Osteocyte (in vitro differentiated cells): ENCODE data around the gene SELPLG. TPM values are rescaled to one million over a fixed set of nuclear protein-coding genes. Genes with fewer than 3 reads are reported as not detected.

Experiments used
- DNase-seq: peaks from one replicate; pipeline ENCODE4 v3.0.0; 2021; ENCODE audit warnings: mixed read lengths; ENCODE audit not compliant: unreplicated experiment; ENCODE audit errors: extremely low spot score
- H3K27ac Mint-ChIP-seq: one replicate; pipeline ENCODE4 v1.8.0; 2021; ENCODE audit warnings: mild to moderate bottlenecking, mixed read lengths; ENCODE audit not compliant: unreplicated experiment
- H3K27me3 Mint-ChIP-seq: one replicate; pipeline ENCODE4 v1.8.0; 2021; ENCODE audit warnings: mixed read lengths; ENCODE audit not compliant: unreplicated experiment
- H3K36me3 Mint-ChIP-seq: one replicate; pipeline ENCODE4 v1.8.0; 2021; ENCODE audit warnings: mixed read lengths; ENCODE audit not compliant: unreplicated experiment
- H3K4me1 Mint-ChIP-seq: one replicate; pipeline ENCODE4 v1.8.0; 2021; ENCODE audit warnings: mixed read lengths; ENCODE audit not compliant: unreplicated experiment
- H3K4me3 Mint-ChIP-seq: one replicate; pipeline ENCODE4 v1.8.0; 2021; ENCODE audit warnings: mild to moderate bottlenecking, moderate library complexity, mixed read lengths; ENCODE audit not compliant: unreplicated experiment
- H3K9me3 Mint-ChIP-seq: one replicate; pipeline ENCODE4 v1.8.0; 2021; ENCODE audit warnings: mixed read lengths; ENCODE audit not compliant: unreplicated experiment
- total RNA-seq: library from RNA; stranded (reverse); gene quantifications from 2 replicates; pipeline ENCODE4 v1.2.1, GENCODE V29; 2021
- TF ChIP-seq, protein P1 (sequence below): fragments of 200-600 bp; sonication (generic); IDR thresholded peaks from 2 replicates; pipeline ENCODE4 v1.5.0; 2021; ENCODE audit warnings: antibody characterized with exemption, mild to moderate bottlenecking, moderate library complexity

Gene SELPLG
- total RNA-seq, 1 donor from 2014 or later, result 0.59 TPM

DNA sequence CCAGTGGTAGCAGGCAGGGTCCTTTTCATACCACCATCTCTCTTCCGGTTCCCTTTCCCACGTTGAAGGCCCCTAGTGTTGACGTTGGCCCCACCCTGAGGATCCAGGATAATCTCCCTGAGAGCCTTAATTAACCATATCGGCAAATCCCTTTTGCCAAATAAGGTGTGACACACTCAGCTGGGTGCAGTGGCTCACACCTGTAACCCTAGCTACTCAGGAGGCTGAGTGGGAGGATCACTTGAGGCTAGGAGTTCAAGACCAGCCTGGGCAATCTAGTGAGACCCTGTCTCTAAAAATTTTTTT lies 33.0 kb downstream of the SELPLG start:
- Mint-ChIP-seq H3K36me3 (no peaks in the 10 kb centered on the region), H3K9me3 (no peaks in the 10 kb centered on the region), H3K27ac (no peak overlapping the region), H3K27me3 (no peaks in the 10 kb centered on the region), H3K4me1 (peaks cover 21% of the 10 kb centered on the region), H3K4me3 (no peak overlapping the region)
- TF ChIP-seq, protein P1, sequence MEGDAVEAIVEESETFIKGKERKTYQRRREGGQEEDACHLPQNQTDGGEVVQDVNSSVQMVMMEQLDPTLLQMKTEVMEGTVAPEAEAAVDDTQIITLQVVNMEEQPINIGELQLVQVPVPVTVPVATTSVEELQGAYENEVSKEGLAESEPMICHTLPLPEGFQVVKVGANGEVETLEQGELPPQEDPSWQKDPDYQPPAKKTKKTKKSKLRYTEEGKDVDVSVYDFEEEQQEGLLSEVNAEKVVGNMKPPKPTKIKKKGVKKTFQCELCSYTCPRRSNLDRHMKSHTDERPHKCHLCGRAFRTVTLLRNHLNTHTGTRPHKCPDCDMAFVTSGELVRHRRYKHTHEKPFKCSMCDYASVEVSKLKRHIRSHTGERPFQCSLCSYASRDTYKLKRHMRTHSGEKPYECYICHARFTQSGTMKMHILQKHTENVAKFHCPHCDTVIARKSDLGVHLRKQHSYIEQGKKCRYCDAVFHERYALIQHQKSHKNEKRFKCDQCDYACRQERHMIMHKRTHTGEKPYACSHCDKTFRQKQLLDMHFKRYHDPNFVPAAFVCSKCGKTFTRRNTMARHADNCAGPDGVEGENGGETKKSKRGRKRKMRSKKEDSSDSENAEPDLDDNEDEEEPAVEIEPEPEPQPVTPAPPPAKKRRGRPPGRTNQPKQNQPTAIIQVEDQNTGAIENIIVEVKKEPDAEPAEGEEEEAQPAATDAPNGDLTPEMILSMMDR, result no peak
- no peak for DNase-seq

DNA sequence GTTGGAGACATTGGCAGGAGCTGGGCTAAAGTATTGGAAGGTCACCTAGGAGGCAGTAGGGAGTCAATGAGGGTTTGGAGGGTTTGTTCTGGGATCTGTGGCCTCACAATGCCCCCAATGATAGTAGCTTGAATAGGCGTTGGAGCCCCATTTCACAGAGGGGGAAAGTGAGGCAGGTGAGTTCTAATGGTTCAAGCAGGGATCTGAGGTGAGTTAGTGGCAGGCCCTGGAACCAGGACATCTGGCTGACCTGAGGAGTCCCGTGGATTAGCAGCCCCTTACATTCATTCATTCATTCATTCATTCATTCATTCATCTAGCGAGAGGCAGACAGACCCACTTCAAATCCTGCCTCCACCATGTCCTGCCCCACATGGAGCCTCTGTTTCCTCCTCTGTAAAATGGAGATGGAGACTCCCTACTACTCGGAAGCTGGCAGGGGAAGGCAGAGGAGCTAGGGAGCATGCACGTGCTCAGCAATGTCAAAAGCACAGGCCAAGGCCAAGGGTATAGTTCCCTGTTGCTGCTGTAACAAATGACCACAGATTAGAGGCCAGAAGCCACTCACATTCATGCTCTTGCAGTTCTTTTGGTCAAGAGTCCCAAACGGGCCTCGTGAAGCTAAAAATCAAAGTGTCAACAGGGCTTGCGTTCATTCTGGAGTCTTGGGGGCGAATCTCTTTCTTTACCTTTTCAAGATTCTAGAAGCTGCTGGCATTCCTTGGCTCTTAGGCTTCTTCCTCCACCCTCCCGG lies 33.6 kb downstream of the SELPLG start:
- DNase-seq, result no peak
- Mint-ChIP-seq H3K36me3 (no peaks in the 10 kb centered on the region), H3K9me3 (no peaks in the 10 kb centered on the region), H3K27me3 (no peaks in the 10 kb centered on the region), H3K27ac (no peak overlapping the region), H3K4me3 (no peak overlapping the region), H3K4me1 (peaks cover 17% of the 10 kb centered on the region)
- TF ChIP-seq, protein P1, result no peak

DNA sequence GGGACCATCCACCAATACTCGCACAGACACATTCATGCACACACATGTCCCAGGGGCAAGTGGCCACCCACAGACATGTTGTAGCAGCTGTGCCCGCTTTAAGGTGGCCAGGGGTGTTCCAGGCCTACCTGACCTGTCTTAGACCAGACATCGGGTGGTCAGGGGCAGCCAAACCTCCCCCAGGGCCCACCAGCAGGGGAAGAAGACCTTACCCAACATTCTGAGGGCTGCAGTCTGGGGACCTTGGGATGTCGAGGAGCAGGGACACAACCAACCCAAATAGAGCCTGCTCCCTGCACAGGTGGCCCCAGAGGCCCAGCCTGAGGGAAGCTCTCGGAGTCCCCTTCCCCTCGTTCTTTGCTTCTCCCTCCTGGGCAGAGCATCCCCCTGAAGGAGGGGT lies 34.2 kb downstream of the SELPLG start:
- Mint-ChIP-seq H3K4me1 (peaks cover 12% of the 10 kb centered on the region), H3K27ac (no peak overlapping the region), H3K4me3 (no peak overlapping the region), H3K36me3 (no peaks in the 10 kb centered on the region), H3K27me3 (no peaks in the 10 kb centered on the region), H3K9me3 (no peaks in the 10 kb centered on the region)
- DNase-seq, result no peak
- TF ChIP-seq, protein P1, result no peak

DNA sequence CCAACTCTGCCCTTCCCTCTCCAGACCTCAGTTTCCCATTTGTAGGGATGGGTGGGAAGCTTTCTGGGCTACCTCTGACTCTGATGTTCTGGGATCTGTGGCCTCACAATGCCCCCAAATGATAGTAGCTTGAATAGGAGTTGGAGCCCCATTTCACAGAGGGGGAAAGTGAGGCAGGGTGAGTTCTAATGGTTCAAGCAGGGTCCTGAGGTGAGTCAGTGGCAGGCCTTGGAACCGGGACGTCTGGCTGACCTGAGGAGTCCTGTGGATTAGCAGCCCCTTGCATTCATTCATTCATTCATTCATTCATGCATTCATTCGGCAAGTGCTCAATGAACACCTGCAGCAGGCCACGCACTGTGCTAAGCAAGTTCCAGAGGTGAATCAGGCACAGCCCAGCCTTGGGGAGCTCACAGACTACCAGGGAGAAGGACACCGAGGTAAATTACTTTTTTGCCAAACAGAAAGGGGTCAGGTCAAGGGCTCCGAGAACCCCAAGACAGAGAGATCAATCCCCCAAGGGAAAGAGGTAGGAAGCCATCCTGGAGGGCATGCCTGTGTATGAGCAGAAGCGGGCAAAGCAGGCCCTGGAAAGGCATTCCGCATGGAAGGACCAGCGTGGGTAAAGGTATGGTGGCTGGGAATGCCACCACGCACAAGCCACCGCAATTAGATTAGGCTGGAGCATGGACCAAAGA lies 35.0 kb downstream of the SELPLG start:
- Mint-ChIP-seq H3K36me3 (no peaks in the 10 kb centered on the region), H3K27ac (no peak overlapping the region), H3K4me3 (no peak overlapping the region), H3K9me3 (no peaks in the 10 kb centered on the region), H3K4me1 (peaks cover 7% of the 10 kb centered on the region), H3K27me3 (no peaks in the 10 kb centered on the region)
- TF ChIP-seq, protein P1, result no peak
- no peak for DNase-seq
